PC-3 (cell line): ENCODE measurements around the gene GAPDH. TPM values are rescaled to one million over a fixed set of nuclear protein-coding genes. Genes with fewer than 3 reads are reported as not detected.
"Not testable (repeated sequence)": the region's sequence is repeated elsewhere in the genome, so short reads cannot be mapped to it uniquely, and the experiment has no call there.

Experiments
- ATAC-seq: fragments of 200-7000 bp; cut with Tn5 transposase; 2 replicates; pipeline ENCODE4 v1.9.1; 2020; ENCODE audit warnings: mild to moderate bottlenecking, moderate library complexity
- BruUV-seq: library from RNA; stranded (reverse); fragments of 400-500 nt; replicated peaks from 2 replicates; lab custom pipeline; 2021; lab: Mats Ljungman, UMichigan
- CTCF ChIA-PET: fragments of 300-600 bp; sonication (Branson Sonifier 250); formaldehyde crosslinking; loops from one replicate; lab custom pipeline; 2022; ENCODE audit warnings: antibody characterized with exemption; lab: Charles Lee
- POLR2A ChIA-PET: fragments of 300-600 bp; sonication (Branson Sonifier 250); formaldehyde crosslinking; loops from one replicate; lab custom pipeline; 2022; ENCODE audit warnings: antibody characterized with exemption; ENCODE audit not compliant: unreplicated experiment; lab: Charles Lee
- DNase-seq: peaks from one replicate; pipeline ENCODE4 v3.0.0-alpha.2; 2015
- H2AFZ ChIP-seq: fragments of 300-600 bp; sonication (generic); 2 replicates; pipeline ENCODE4 v1.6.0; 2016; ENCODE audit warnings: antibody characterized with exemption, low read length
- H3F3A ChIP-seq: fragments of 300-600 bp; sonication (generic); one replicate; pipeline ENCODE4 v1.6.0; 2017; ENCODE audit warnings: antibody characterized with exemption, low read length, control low read depth, mild to moderate bottlenecking; ENCODE audit not compliant: unreplicated experiment
- H3K27ac ChIP-seq: fragments of 300-600 bp; sonication (generic); 2 replicates; pipeline ENCODE4 v1.5.1; 2016; ENCODE audit warnings: mild to moderate bottlenecking, low read length
- H3K27me3 ChIP-seq: fragments of 300-600 bp; sonication (generic); 2 replicates; pipeline ENCODE4 v1.6.1; 2016; ENCODE audit warnings: low read length, mixed read lengths
- H3K36me3 ChIP-seq: fragments of 300-600 bp; sonication (generic); 2 replicates; pipeline ENCODE4 v1.6.1; 2016; ENCODE audit warnings: low read depth, mixed run types, low read length, mixed read lengths
- H3K4me1 ChIP-seq: fragments of 300-600 bp; sonication (generic); 2 replicates; pipeline ENCODE4 v1.5.1; 2016; ENCODE audit warnings: low read length; ENCODE audit not compliant: insufficient read depth
- H3K4me2 ChIP-seq: fragments of 300-600 bp; sonication (generic); 2 replicates; pipeline ENCODE4 v1.6.0; 2016; ENCODE audit warnings: low read length
- H3K4me3 ChIP-seq: fragments of 300-600 bp; sonication (generic); 2 replicates; pipeline ENCODE4 v1.5.1; 2016; ENCODE audit warnings: mild to moderate bottlenecking, low read length, mixed read lengths
- H3K79me2 ChIP-seq: fragments of 300-600 bp; sonication (generic); 2 replicates; pipeline ENCODE4 v1.6.1; 2017; ENCODE audit warnings: low read length, mixed read lengths
- H3K9ac ChIP-seq: fragments of 300-600 bp; sonication (generic); 2 replicates; pipeline ENCODE4 v1.6.0; 2016; ENCODE audit warnings: mild to moderate bottlenecking, low read length
- H3K9me2 ChIP-seq: fragments of 300-600 bp; sonication (generic); replicated peaks from 2 replicates; pipeline ENCODE4 v1.6.1; 2016; ENCODE audit warnings: mixed run types, low read length, mixed read lengths
- H3K9me3 ChIP-seq: fragments of 300-600 bp; sonication (generic); 2 replicates; pipeline ENCODE4 v1.6.1; 2016; ENCODE audit warnings: low read length, mixed read lengths
- H4K20me1 ChIP-seq: fragments of 300-600 bp; sonication (generic); 2 replicates; pipeline ENCODE4 v1.6.1; 2016; ENCODE audit warnings: low read length, mixed read lengths
- CTCF ChIP-seq: fragments of 300-600 bp; sonication (generic); conservative IDR thresholded peaks from 2 replicates; pipeline ENCODE4 v1.5.1; 2017; ENCODE audit warnings: antibody characterized with exemption, low read depth, mild to moderate bottlenecking, low read length
- EZH2 ChIP-seq: fragments of 300-600 bp; sonication (generic); IDR thresholded peaks from one replicate; pipeline ENCODE4 v1.6.1; 2017; ENCODE audit warnings: antibody characterized with exemption, mild to moderate bottlenecking, low read length; ENCODE audit not compliant: unreplicated experiment
- EZH2phosphoT487 ChIP-seq: fragments of 300-600 bp; sonication (generic); IDR thresholded peaks from 2 replicates; pipeline ENCODE4 v1.6.1; 2018; ENCODE audit warnings: mild to moderate bottlenecking, antibody characterized with exemption, low read length, borderline replicate concordance
- intact Hi-C: fragments of 100-400 bp; cut with micrococcal nuclease; formaldehyde crosslinking; loops from 2 replicates; pipeline ENCODE4 v1.9.0; 2023
- total RNA-seq: library from RNA; depleted of rRNA; stranded (reverse); fragments of >200 nt; gene quantifications from 2 replicates; pipeline ENCODE4 v1.2.3, GENCODE V29; 2014

GAPDH gene
- total RNA-seq, 1 experiment from 2014 or later, result 7,326 TPM

GRCh38 chr12:6537580-6538419, 3.5 kb downstream of the GAPDH start:
- CTCF ChIA-PET, H2AFZ ChIP-seq, POLR2A ChIA-PET, H3K9me3 ChIP-seq, H3K27me3 ChIP-seq, H3K9ac ChIP-seq, ATAC-seq, H3K27ac ChIP-seq, H3K9me2 ChIP-seq: not testable (repeated sequence)
- peak overlapping the region; percentile 97; the same call in 1 of the 2 replicates for H3K4me3 ChIP-seq
- peaks cover 34% of the 10 kb centered on the region for H3K36me3 ChIP-seq
- peaks cover 46% of the 10 kb centered on the region for H3K79me2 ChIP-seq
- H3F3A ChIP-seq, result peaks cover 22% of the 10 kb centered on the region
- intact Hi-C loops, result loop anchor here (2.0 kb wide), 1 partner anchor 43 kb away; the partner anchor contains the start of gene NCAPD2
- H3K4me1 ChIP-seq, result peaks cover 34% of the 10 kb centered on the region
- peak; percentile 59 for TF ChIP-seq CTCF
- peaks cover 42% of the 10 kb centered on the region for H4K20me1 ChIP-seq
- H3K4me2 ChIP-seq, result peak overlapping the region; percentile 99; the same call in 1 of the 2 replicates
- BruUV-seq, result TSS peak; percentile 53
- peak; percentile 67 for DNase-seq

DNA sequence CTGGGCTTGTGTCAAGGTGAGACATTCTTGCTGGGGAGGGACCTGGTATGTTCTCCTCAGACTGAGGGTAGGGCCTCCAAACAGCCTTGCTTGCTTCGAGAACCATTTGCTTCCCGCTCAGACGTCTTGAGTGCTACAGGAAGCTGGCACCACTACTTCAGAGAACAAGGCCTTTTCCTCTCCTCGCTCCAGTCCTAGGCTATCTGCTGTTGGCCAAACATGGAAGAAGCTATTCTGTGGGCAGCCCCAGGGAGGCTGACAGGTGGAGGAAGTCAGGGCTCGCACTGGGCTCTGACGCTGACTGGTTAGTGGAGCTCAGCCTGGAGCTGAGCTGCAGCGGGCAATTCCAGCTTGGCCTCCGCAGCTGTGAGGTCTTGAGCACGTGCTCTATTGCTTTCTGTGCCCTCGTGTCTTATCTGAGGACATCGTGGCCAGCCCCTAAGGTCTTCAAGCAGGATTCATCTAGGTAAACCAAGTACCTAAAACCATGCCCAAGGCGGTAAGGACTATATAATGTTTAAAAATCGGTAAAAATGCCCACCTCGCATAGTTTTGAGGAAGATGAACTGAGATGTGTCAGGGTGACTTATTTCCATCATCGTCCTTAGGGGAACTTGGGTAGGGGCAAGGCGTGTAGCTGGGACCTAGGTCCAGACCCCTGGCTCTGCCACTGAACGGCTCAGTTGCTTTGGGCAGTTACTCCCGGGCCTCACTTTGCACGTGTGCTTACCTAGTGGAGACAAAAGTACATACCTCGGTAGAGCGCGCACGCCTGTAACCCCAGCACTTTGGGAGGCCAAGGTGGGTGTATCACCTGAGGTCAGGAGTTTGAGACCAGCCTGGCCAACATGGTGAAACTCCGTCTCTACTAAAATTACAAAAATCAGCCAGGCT, 4.3 kb downstream of the GAPDH start:
- no peak overlapping the region for H2AFZ ChIP-seq
- ATAC-seq, result peak; percentile 0; the same call in 1 of the 2 replicates
- intact Hi-C loops, result loop anchor here (2.0 kb wide), 1 partner anchor 44 kb away; the partner anchor contains the start of gene NCAPD2
- peaks cover 34% of the 10 kb centered on the region for H3K36me3 ChIP-seq
- no peak overlapping the region for H3K27ac ChIP-seq
- H4K20me1 ChIP-seq, result peaks cover 42% of the 10 kb centered on the region
- POLR2A ChIA-PET, result interaction anchor here (0.6 kb wide), 1 partner anchor 73 kb away, joined by 4 read pairs; no protein-coding TSS in a partner anchor
- TF ChIP-seq EZH2phosphoT487 (no peak), EZH2 (no peak), CTCF (no peak)
- H3K4me2 ChIP-seq, result no peak overlapping the region
- DNase-seq, result peak; percentile 16
- H3K4me1 ChIP-seq, result peaks cover 26% of the 10 kb centered on the region
- H3K27me3 ChIP-seq, result no peaks in the 10 kb centered on the region
- no peaks in the 10 kb centered on the region for H3K9me2 ChIP-seq
- peaks cover 22% of the 10 kb centered on the region for H3F3A ChIP-seq
- H3K79me2 ChIP-seq, result peaks cover 37% of the 10 kb centered on the region
- H3K9me3 ChIP-seq, result no peaks in the 10 kb centered on the region
- H3K4me3 ChIP-seq, result no peak overlapping the region
- CTCF ChIA-PET, result interaction anchor here (0.5 to 1.5 kb wide), 2 partner anchors 11 to 13 kb away, joined by 3 to 8 read pairs; no protein-coding TSS in a partner anchor
- no peak overlapping the region for H3K9ac ChIP-seq
- BruUV-seq, result no TSS peak
